NCI-H1417 treated with DMSO at 0.1 percent for 48 hours (cell line): Measurements from ENCODE around the gene OTULIN.

Source experiments
- DNase-seq: peaks from one replicate; lab custom pipeline; 2025; lab: John Stamatoyannopoulos, UW

The OTULIN gene

DNA sequence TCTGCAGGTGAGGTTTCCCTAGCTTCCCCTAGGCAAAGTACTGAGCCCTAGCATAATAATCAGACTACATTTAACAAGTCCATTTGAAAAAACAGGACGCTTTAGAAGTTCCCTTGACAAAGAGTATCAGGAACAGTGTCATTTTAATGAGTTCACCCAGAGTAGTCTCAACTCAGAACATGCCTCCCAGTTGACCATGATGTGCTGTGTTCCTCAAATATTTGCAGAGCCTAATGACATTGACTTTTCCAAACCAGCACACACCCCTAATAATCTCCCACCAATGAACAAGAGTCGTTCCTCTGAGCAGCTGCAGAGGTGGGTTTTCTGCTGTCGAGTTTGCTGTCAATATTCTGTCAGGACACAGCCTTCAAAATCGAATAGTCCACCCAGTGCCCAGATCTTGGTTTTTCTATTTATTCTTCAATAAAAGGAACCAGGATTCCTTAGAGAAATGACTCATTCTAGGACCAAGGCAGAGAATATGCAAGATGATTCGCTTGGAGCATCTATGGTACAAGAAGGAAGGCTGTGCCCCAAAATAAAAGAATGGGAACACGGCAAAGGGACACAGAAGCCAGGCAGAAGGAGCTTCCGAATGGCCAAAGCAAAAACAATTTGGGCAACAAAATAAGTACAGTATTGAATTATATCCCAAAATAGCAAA is 57.6 kb downstream of the OTULIN start:
- DNase-seq: no peak

DNA sequence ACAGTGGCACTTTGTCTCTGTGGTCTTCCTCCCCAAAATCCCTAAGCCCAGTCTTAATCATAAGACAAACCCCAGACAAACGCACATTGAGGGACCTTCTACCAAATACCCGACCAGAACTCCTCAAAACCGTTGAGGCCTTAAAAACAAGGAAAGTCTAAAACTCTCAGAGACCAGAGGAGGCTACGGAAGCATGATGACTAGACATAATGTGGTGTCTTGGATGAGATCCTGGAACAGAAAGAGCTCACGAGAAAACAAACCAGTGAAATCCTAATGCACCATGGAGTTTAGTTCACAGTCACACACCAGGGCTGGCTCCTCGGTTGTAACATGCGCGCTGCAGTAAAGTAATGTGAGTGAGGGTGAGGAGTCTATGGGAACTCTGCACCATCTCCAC is 58.4 kb downstream of the OTULIN start:
- DNase-seq: no peak

DNA sequence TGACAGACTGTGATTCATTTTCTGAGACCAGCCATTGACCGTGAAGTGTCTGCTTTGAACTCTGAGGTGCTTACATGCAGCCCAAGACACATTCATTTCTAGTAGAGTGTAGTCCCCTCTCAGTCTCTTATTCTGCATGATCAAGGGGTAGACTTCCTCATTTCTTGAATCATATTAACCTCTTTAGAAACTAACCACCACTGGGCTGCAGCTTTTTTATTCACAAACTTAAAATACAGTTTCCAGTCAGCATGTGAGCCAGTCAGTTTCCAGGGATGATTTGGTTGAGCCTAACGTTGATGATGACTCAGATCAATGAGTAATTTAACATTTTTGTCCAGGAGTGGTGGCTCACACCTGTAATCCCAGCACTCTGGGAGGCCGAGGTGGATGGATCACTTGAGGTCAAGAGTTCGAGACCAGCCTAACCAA is 59.2 kb downstream of the OTULIN start:
- DNase-seq: no peak

DNA sequence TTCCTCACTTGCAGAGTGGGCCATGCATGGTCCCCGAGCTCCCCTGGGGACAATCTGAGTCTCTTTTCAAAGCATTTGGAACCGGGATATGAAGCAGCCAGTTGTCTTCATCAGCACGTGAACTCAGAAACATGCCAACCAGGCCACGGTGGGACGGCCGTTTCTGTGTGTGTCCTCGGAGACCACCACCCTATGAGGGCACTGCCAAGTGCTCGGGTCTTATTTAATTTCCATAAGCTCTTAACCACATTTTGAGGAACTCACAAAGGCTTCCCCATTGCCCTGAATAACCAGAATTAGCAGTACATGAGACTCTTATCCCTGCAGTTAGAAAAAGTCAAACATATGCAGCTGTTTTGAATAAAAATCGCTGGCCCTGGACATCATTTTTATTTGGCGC is 60.1 kb downstream of the OTULIN start:
- DNase-seq: no peak

DNA sequence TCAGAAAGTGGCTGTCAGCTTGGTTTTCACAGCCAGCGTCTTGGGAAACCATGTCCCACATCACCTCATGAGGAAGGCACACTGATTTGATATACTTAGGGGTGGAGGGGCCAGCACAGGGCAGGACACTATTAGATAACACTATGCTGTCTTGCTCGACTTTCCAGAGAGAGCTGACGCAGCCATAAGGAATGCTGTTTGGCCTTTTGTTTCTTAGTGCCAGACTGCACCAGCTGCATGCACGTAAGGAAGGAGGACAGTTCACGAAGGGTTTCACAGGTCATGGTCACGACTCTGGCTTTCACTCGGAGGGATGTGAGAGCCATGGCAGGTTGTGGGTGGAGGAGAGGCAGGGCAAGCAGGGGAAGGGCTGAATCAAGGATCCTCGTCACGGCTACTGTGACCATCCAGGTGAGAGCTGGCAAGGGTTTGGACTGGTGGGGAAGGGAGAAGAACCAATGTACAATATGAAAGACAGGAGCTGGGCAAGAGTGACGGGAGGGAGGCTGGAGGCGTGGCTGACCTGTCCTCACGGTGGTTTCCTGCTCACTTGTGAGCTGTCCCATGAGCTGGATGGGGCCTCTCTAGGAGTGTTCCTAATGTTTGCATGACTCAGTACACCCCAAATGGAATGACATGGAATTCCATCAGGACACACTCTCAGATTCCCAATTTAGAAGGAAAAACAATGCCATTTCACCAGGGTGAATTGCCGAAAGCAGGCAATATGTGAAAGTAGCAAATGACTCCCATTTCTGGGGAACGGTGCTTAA is 61.7 kb downstream of the OTULIN start:
- no peak for DNase-seq

DNA sequence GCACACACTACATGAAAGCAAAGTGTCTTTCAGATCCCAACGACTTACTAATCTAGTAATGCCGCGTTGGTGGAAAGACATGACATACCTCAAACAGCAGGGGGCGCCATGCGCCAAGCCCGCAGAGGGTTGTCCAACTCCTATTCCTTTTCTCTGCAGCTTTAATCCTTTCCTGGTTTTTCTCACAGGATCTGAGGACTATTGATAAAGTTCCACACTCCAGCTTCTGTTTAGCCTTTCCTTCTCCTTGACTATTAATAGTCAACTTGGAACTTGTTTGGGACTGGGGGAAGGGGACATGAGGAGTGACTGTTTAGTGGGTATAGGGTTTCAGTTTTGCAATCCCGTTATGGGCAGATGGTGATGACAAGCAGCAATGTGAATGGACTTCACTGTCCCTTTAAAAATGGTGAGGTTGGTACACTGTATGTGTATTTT is 62.9 kb downstream of the OTULIN start:
- peak; percentile 53 for DNase-seq

DNA sequence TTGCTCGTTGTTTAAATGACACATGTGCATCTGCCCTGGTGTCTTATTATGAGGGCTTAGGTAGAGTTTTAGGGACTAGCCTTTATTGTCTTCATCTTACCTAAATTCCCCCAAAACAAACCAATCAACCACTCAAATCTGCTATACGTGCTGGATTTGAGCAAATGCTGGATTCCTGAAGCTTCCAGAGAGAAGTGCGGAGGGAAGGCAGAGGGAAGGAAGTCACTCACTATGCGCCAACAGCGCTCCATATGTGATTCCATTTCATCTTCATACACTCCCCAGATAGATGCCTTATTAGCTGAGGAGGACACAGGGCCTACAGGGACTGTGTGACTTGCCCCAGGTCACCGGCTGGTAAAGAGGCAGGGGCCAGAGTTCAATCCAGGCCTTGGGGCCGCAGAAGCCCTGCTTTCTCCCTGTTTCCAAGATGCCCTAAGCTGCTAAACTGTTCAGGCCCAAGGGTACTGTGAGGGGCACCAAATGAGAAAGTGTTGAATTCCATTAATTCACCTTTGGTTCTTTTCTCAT is 63.5 kb downstream of the OTULIN start:
- no peak for DNase-seq

DNA sequence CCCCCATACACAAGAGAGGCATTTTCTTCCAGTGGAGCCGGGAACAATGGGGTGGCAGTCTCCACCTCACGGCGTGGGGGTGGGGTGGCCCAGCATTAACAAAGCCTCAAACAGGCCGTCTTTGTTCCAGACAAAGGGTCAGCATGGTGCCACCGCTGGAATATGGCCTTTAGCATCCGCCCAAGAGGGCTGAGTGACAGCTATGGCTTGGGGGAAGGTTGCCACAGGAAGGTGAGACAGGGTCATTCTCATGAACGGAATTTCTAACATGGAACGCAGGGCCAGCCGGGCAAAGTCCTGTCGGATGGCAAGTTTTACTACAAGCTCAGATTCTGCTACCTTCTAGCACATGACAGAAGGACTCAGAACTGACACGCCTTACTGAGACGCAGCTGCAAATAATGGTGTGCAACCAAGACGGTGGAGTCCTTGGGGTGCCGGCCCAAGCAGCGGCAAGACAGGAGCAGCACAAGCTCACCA is 64.0 kb downstream of the OTULIN start:
- peak; percentile 25 for DNase-seq

DNA sequence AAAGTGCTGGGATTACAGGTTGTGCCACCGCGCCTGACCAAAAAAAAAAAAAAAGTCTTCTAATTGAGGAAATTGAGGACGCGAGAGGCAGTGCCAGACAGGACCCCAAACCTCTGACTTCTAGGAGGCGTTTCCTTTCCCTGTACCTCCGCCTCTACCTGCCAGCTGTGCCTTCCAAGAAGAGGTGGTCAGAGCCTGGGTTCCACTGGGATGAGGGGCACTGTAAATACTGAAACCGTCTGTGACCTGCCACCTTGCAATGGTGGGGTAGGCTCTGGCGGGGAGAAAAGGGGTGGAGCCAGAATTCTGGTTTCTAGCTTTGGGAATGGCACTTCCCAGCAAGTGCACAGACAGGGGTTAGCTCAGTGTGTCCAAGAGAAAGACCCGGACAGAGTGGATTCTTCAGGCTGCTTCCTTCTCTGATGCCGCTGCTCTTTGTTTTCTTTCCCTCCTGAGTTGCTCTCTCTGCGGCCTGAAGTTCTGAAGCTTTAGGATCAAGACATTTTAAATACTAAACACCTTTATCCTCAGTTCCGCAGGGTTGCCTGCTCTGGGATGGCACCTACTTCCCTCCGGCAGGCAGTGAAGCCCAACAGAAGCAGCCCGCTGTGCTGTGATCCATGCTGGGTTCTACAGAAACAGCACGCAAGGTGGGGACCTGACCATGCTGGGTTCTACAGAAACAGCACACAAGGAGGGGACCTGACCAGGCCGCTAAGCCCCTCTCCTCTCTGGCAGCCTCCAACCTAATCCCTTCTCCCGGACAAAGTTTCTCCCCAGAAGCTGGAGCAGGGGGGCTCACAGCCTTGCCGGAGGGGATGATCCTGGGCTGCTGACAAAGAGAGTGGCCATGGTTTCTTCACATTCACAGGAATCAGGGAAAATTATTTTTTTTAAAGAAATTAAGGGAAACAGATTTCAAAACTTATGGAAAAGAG is 65.2 kb downstream of the OTULIN start:
- DNase-seq: no peak

DNA sequence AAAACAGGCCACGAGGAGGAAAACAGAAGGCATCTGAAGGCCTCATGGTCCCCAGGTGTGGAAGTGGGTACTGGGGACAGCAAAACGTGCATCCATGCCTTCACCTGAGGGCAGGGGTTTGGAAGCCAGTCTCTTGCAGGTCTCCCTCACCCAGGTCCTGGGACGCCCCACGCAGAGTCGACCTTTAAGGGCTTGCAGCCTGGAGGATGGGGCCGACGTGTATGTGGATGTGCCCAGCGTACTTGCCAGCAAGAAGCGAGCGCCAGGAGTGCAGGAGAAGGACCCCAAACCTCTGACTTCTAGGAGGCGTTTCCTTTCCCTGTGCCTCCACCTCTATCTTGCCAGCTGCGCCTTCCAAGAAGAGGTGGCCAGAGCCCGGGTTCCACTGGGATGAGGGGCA is 65.9 kb downstream of the OTULIN start:
- no peak for DNase-seq

DNA sequence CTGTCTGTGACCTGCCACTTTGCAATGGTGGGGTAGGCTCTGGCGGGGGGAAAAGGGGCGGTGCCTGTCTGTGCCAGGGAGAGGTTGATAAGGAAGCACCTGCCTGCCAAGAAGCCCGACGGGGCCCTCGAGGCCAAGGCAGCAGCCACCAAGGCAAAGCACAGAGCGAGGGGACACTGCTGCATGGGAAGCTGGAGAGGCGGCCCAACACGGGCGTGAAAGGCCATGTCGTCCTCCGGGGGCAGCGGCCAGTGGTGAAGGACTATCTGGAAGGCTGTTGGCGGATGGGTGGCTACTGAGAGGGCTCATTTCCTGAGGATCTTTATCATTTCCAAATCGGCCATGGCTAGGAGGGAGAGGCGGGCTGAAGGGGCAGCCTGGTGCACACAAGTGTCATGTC is 66.4 kb downstream of the OTULIN start:
- no peak for DNase-seq

DNA sequence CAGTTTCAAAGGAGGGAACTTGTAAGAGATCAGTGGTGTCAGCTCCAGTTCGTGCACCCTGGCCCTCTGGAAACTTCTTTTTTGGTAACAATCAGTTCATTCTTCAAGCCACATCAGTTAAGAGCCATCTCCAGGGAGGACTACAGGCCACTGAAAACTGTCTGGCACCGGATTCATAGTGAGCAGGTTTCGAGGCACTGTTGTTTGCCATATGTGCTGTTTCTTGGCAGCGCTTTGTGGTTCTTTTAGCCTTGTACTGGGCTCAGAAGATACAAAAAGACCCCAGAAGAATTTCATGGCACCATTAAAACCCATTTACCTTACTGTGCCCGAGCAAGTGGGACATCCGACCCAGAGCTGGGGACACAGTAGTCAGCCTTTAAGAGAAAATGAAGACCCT is 68.5 kb downstream of the OTULIN start:
- DNase-seq: no peak

DNA sequence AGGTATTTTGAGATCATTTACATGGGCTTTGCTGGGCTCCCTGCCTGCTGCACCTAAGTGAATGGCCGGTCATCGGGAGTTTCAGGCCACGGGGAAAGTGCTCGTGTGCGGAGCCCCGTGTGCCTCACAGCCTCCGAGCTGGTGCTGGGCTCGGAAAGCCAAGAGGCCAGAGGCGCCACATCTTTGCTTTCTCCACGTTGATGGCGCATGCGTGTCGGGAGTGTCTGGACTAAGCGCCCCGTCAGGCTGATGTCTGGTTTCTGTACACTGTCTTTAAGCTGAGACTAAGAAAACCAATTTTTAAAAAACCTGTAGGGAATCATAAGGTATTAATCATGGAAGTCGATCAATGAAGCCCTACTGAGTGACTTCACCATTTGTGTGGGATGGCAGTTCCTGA is 69.1 kb downstream of the OTULIN start:
- no peak for DNase-seq

DNA sequence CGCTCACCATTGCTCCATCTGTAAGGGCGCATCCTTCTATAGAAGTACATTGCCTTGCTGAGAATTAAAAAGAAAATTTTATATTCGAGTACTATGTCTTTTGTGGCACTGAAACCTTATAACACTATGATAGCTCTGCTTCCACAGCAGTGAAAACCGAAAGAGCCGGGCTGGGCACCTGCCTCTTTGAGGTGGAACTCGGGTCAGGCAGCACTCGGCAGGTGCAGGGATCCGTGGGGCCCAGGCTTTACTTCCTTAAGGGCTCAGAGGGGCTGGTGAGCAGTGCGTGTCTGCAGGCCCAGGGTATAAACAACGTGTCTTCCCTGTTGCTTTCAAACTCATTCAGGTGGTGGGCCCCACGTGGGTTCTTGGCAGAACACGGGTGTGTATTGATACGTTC is 69.9 kb downstream of the OTULIN start:
- DNase-seq: no peak

DNA sequence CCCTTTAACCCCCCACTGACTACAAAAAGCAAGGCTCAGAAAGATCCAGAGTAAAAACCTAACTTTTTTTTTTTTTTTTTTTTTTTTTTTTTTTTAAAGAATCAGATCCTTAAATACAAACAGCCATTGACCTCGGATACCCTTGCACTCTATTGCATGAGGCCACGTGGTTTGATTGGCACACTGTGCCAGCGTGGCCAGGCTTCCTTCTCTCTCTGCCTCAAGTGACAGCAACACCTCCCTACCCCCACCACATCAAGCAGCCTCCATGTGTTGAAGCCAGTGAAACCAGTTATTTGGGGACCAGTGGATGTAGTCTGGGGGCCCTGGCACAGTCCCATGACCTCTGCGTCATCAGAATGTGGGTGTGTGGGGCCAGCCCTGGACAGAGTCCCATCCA is 71.4 kb downstream of the OTULIN start:
- DNase-seq: no peak

DNA sequence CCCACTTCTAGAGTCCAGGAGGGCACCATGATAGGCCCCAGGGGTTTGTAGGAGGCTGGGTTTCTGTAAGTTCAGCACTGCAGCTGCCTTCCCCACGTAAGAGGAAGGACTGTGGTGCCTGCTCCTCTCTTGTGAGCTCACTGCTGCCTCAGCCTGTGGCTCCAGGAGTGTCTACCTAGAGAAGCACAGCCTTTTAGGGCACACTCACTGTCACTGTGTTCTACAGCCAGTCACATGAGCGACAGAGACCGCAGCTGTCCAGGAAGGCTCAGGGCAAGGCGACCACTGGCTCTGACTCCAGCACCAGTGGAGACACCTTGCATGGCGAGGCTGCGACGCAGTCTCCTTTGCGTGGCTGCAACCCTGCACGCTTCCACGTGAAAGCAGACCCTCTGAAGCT is 72.8 kb downstream of the OTULIN start:
- DNase-seq: no peak

DNA sequence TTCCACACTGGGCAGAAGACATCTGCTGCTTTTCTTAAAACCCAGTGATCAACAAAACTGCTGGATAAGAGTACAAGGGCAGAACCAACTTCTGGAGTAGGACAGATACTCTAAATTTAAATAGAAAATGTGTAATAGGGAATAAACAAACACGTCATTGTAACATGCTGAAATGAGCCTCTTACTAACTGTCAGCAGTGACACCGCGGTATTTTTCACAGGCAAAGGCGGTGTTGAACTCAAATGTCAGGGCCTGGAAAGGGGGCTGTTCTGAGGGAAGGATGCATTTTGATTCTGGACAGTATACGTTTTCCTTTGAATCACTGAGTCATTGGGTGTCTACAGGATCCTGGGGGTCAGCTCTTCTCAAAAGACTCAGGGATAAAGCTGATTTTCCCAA is 73.5 kb downstream of the OTULIN start:
- no peak for DNase-seq

DNA sequence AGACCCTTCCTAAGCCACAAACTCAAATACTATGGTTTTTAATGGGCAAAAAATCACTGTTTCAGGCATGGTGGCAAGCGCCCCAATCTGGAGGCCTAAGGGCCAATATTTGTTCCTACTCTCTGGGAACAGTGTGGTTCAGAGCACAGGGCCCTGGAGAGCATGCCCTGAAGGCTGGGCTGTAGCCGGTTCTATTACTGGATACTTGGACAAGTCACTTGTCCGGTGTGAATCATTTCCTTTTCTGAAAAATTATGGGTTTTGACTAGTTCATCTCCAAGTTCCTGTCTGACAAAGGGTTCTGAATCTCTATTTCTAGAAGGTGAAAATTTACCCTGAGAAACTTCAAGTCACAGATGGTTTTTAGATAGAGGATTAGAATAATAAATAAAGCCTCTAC is 75.0 kb downstream of the OTULIN start:
- no peak for DNase-seq

DNA sequence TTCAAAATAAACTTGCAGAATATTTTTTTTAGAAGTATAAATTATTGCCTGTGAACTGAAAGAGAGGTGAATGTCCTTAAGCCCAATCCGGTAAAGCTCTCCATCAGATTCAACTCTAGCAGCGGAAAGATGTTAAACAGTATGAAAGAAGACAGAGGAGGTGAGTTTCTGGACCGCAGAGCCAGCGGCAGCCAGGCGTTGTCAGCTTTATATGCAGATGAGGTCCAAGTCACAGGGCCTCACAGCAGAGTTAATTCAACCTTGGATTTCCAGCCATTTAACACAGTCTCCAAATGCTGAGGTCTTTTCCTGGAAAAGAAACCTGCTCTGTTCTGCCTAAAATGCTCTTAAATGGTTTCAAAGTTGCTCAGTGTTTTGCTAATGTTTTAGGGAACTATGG is 75.5 kb downstream of the OTULIN start:
- DNase-seq: no peak

DNA sequence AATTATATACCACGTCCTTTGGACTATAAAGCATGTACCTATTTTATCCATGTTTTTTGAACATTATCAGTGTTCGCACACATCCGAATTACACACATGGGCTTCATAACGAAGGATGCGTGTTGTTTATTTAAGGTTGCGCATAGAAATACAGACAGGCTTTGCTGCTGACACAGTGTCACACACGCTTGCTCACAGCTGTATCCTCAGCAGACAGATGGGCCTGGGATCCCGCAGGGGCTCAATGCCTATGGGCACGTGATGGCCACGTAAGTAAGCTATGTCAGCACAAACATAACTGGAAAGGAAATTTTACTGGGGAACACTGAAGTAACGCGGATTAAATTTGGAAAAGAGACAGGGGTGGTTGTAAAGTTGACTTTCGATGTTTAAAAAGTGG is 76.6 kb downstream of the OTULIN start:
- DNase-seq: no peak

DNA sequence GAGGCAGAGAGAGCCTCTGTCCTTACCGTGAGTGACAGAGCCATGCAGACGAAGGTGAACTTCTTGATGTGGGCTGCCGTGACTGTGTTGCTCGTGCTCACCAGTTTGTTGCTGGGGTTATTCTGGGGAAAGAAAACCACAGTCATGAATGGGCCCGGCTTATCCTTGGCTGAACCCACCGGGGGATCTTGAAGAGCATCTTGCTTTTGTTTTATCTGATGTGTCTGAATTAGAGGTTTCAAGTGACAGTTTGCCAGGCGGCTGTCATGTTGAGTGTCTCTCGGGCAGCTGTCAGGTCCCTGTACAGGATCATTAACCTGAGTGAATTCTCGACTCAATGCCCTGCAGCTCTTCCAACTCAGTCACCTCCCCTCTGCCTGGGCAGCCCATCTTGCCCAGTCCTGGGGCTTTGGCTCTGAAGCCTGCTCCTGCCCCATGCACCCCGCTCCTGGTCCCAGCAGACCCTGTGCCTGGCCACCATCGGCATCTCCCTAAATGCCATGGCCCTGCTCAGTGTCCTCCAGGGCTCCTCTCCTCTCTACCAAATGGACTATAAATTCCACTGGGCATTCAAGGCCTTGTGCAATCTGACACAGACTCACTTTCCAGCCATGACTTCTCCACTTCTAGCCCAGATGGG is 77.4 kb downstream of the OTULIN start:
- DNase-seq: no peak

DNA sequence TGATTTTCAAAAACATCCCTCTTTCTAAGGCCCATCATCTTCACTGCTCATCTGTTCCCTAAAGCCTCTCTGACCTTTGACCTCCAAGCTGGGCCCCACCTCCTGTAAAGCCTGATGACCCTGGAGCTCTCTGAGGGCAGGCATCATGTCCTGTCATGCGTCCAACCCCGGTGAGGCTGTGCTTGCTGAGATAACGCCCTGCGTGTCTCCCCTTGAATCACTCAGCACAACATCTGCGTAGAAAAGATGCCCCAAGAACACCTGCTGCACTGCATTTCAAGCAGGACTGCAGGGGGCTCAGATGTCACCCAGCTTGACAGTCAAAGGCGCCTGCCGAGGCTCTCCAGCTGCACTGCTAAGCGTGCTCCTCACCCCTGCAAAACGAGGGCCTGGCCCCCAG is 78.0 kb downstream of the OTULIN start:
- peak; percentile 47 for DNase-seq
